LNCaP clone FGC (cell line): Measurements from ENCODE around the gene PACSIN2.

Experiments used
- DNase-seq: peaks from one replicate; pipeline ENCODE4 v3.0.0-alpha.2; 2011; ENCODE audit warnings: low read depth
- H3K4me3 ChIP-seq: 2 replicates; pipeline ENCODE4 v1.5.1; 2011; ENCODE audit warnings: mild to moderate bottlenecking, low read depth, low read length, control low read depth
- CTCF ChIP-seq: IDR thresholded peaks from 2 replicates; pipeline ENCODE4 v1.5.1; 2012; ENCODE audit warnings: mild to moderate bottlenecking; ENCODE audit not compliant: control insufficient read depth, insufficient read depth; ENCODE audit errors: extremely low read depth

Gene PACSIN2

GRCh38 chr22:42908374-42908746 is 106.6 kb downstream of the PACSIN2 start:
- no peak for DNase-seq
- no peak for TF ChIP-seq CTCF
- no peak overlapping the region for H3K4me3 ChIP-seq

- no peak overlapping the region for H3K4me3 ChIP-seq
- no peak for DNase-seq
- no peak for TF ChIP-seq CTCF
Observed at GRCh38 chr22:42907404-42908373, 107.3 kb downstream of the PACSIN2 start.

GRCh38 chr22:42906605-42907348 is 108.2 kb downstream of the PACSIN2 start:
- no peak for DNase-seq
- no peak overlapping the region for H3K4me3 ChIP-seq
- TF ChIP-seq CTCF: no peak

GRCh38 chr22:42905702-42906183 is 109.2 kb downstream of the PACSIN2 start:
- DNase-seq: peak; percentile 85
- TF ChIP-seq CTCF: no peak
- peak overlapping the region; percentile 15; the same call in 1 of the 2 replicates for H3K4me3 ChIP-seq

GRCh38 chr22:42905217-42905616 is 109.7 kb downstream of the PACSIN2 start:
- TF ChIP-seq CTCF: no peak
- H3K4me3 ChIP-seq: peak overlapping the region; percentile 15; the same call in 1 of the 2 replicates
- no peak for DNase-seq

GRCh38 chr22:42904050-42904449 is 110.9 kb downstream of the PACSIN2 start:
- no peak overlapping the region for H3K4me3 ChIP-seq
- no peak for TF ChIP-seq CTCF
- no peak for DNase-seq
